Body of pancreas (tissue), 4 donors: ENCODE data around the gene TIMM13. TPM values are rescaled to one million over a fixed set of nuclear protein-coding genes. Genes with fewer than 3 reads are reported as not detected.
"Not testable (repeated sequence)": the region's sequence is repeated elsewhere in the genome, so short reads cannot be mapped to it uniquely, and the experiment has no call there.

Experiments used
- ATAC-seq: fragments of 150-250 bp; one replicate; pipeline ENCODE4 v1.9.1; 2016
- DNase-seq, 4 donors: peaks; one replicate each; pipeline ENCODE4 v3.0.0-alpha.2; 2019
- H3K27ac ChIP-seq, 4 donors: fragments of 200-600 bp; sonication (generic); 1 replicate in 3 of 4; 2 replicates in 1 of 4; pipeline versions ENCODE4 v1.5.1 to v1.6.1; 2016 to 2019; ENCODE audit warnings: mild to moderate bottlenecking in 1 of 4, mixed read lengths in 1 of 4, moderate library complexity in 1 of 4
- H3K27me3 ChIP-seq, 2 donors: fragments of 200-600 bp; sonication (generic); one replicate each; pipeline ENCODE4 v1.6.0; 2016; ENCODE audit warnings: mild to moderate bottlenecking in 1 of 2
- H3K36me3 ChIP-seq, 2 donors: fragments of 200-600 bp; sonication (generic); replicated peaks in 1 of 2; 2 replicates each; pipeline ENCODE4 v1.5.1; 2016; ENCODE audit warnings: low read depth in 2 of 2; ENCODE audit not compliant: insufficient read depth in 1 of 2
- H3K4me1 ChIP-seq: fragments of 200-600 bp; sonication (generic); one replicate; pipeline ENCODE4 v1.6.0; 2016
- H3K4me3 ChIP-seq, 2 donors: fragments of 200-600 bp; sonication (generic); 1 replicate in 1 of 2; 2 replicates in 1 of 2; pipeline ENCODE4 v1.5.1; 2016 to 2019
- H3K9me3 ChIP-seq, 3 donors: fragments of 200-600 bp; sonication (generic); 1 replicate in 2 of 3; 2 replicates in 1 of 3; pipeline ENCODE4 v1.5.1; 2016
- CTCF ChIP-seq, 7 experiments: fragments of 450-650 bp in 4 of 7; fragments of 200-600 bp in 3 of 7; sonication (generic) in 3 of 7; IDR thresholded peaks; one replicate each; pipeline ENCODE4 v1.5.1; 2016 to 2019; ENCODE audit warnings: antibody characterized with exemption in 7 of 7
- POLR2A ChIP-seq, 3 donors: fragments of 450-650 bp; IDR thresholded peaks; one replicate each; pipeline ENCODE4 v1.6.1; 2016; ENCODE audit warnings: antibody characterized with exemption in 3 of 3, mild to moderate bottlenecking in 2 of 3
- WGBS, 2 donors: methylation state at CpG; one replicate each; pipeline ENCODE4 v1.1.5; 2017; 5-methylcytosine and 5-hydroxymethylcytosine counted together
- intact Hi-C: fragments of 100-400 bp; cut with DNase I; formaldehyde crosslinking; loops from one replicate; pipeline ENCODE4 v1.15.1; 2023
- total RNA-seq, 2 donors: library from RNA; depleted of rRNA; stranded (reverse); fragments of >200 nt; gene quantifications; one replicate each; pipeline ENCODE4 v1.1.0, GENCODE V29; 2016

TIMM13 gene
- total RNA-seq, 2 donors from 2014 or later: 16.3 to 36.6 TPM

DNA sequence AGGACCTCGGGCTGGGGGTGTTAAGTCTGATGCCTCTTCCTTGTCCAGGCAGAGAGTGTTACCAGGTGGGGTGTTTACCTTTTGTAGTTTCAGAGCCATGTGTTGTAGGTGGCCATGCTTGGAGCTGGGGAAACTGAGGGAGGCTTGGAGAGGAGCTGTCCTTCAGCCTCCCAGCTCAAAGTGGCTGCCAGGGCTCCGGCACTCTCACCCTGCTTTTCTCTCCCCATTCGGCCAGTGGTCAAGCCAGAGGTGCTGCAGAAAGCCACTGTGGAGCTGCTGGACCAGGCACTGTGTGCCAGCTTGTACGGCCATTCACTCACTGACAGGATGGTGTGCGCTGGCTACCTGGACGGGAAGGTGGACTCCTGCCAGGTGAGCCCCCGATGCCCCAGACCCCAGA, 17.4 kb downstream of the TIMM13 start:
- H3K4me1 ChIP-seq: no peaks in the 10 kb centered on the region
- WGBS, 2 donors: 80 to 87% methylated on average over 2 to 7 of the region's 7 CpGs
- H3K4me3 ChIP-seq: no peak overlapping the region
- H3K9me3 ChIP-seq: peaks cover 0 to 9% (median 0%) of the 10 kb centered on the region in 3 donors
- H3K36me3 ChIP-seq: no peaks in the 10 kb centered on the region
- intact Hi-C loops: no loop called here
- no peak for TF ChIP-seq CTCF (IDR thresholded peaks at IDR 0.05)
- no peak for TF ChIP-seq POLR2A (IDR thresholded peaks at IDR 0.05)
- ATAC-seq: no peak
- H3K27ac ChIP-seq: no peak overlapping the region
- no peak for DNase-seq
- no peaks in the 10 kb centered on the region for H3K27me3 ChIP-seq

GRCh38 chr19:2409352-2409912, 18.0 kb downstream of the TIMM13 start:
- Histone ChIP-seq H3K9me3 (peaks cover 0 to 9% (median 0%) of the 10 kb centered on the region in 3 donors), H3K36me3 (no peaks in the 10 kb centered on the region), H3K4me1 (no peaks in the 10 kb centered on the region), H3K27ac (no peak overlapping the region), H3K27me3 (no peaks in the 10 kb centered on the region), H3K4me3 (no peak overlapping the region)
- no peak for ATAC-seq
- WGBS, 2 donors: 79 to 87% methylated on average over 7 of the region's 7 CpGs
- no peak for DNase-seq
- TF ChIP-seq POLR2A (IDR thresholded peaks at IDR 0.05): no peak
- no peak for TF ChIP-seq CTCF (IDR thresholded peaks at IDR 0.05)
- intact Hi-C loops: no loop called here

DNA sequence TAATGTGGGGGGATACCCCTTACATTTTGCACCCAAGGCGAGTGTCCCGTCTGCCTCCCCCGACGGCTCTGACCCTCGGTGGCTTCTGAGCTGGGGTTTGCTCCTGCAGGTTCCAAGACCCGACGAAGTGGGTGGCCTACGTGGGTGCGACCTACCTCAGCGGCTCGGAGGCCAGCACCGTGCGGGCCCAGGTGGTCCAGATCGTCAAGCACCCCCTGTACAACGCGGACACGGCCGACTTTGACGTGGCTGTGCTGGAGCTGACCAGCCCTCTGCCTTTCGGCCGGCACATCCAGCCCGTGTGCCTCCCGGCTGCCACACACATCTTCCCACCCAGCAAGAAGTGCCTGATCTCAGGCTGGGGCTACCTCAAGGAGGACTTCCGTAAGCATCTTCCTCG, 19.1 kb downstream of the TIMM13 start:
- Histone ChIP-seq H3K4me3 (no peak overlapping the region), H3K36me3 (no peaks in the 10 kb centered on the region), H3K27me3 (no peaks in the 10 kb centered on the region), H3K4me1 (no peaks in the 10 kb centered on the region), H3K9me3 (peaks cover 0 to 9% (median 0%) of the 10 kb centered on the region in 3 donors), H3K27ac (no peak overlapping the region)
- WGBS, 2 donors: 84 to 96% methylated on average over 11 to 25 of the region's 25 CpGs
- no peak for TF ChIP-seq CTCF (IDR thresholded peaks at IDR 0.05)
- TF ChIP-seq POLR2A (IDR thresholded peaks at IDR 0.05): no peak
- ATAC-seq: no peak
- intact Hi-C loops: no loop called here
- no peak for DNase-seq

GRCh38 chr19:2399582-2399981, 27.8 kb downstream of the TIMM13 start:
- no peak for DNase-seq
- Histone ChIP-seq H3K9me3 (no peaks in the 10 kb centered on the region), H3K4me3 (no peak overlapping the region), H3K27me3 (no peaks in the 10 kb centered on the region), H3K4me1 (no peaks in the 10 kb centered on the region), H3K27ac (no peak overlapping the region), H3K36me3 (no peaks in the 10 kb centered on the region)
- intact Hi-C loops: no loop called here
- 85 to 91% methylated on average over 3 to 4 of the region's 4 CpGs for WGBS, 2 donors
- ATAC-seq: no peak
- TF ChIP-seq POLR2A (IDR thresholded peaks at IDR 0.05) (no peak), CTCF (IDR thresholded peaks at IDR 0.05) (no peak)

GRCh38 chr19:2398735-2399305, 28.6 kb downstream of the TIMM13 start:
- Histone ChIP-seq H3K9me3 (no peaks in the 10 kb centered on the region), H3K36me3 (no peaks in the 10 kb centered on the region), H3K27me3 (no peaks in the 10 kb centered on the region), H3K27ac (no peak overlapping the region), H3K4me3 (no peak overlapping the region), H3K4me1 (no peaks in the 10 kb centered on the region)
- no peak for ATAC-seq
- DNase-seq: no peak
- TF ChIP-seq POLR2A (IDR thresholded peaks at IDR 0.05) (no peak), CTCF (IDR thresholded peaks at IDR 0.05) (no peak)
- intact Hi-C loops: no loop called here
- WGBS, 2 donors: 89 to 90% methylated on average over 8 to 14 of the region's 14 CpGs

GRCh38 chr19:2397173-2397572, 30.2 kb downstream of the TIMM13 start:
- WGBS, 2 donors: 84 to 86% methylated on average over 6 to 7 of the region's 7 CpGs
- H3K9me3 ChIP-seq, ATAC-seq, DNase-seq, intact Hi-C loops, H3K4me3 ChIP-seq, H3K27me3 ChIP-seq, H3K4me1 ChIP-seq, H3K36me3 ChIP-seq, H3K27ac ChIP-seq: not testable (repeated sequence)

- H3K36me3 ChIP-seq, intact Hi-C loops, H3K27me3 ChIP-seq, DNase-seq, H3K4me1 ChIP-seq, H3K27ac ChIP-seq, H3K9me3 ChIP-seq, ATAC-seq, H3K4me3 ChIP-seq: not testable (repeated sequence)
- 90 to 93% methylated on average over 12 to 18 of the region's 18 CpGs for whole genome bisulfite sequencing, 2 donors
Measured at GRCh38 chr19:2395293-2395829, 32.0 kb downstream of the TIMM13 start.
